GM23338 (cell line): ENCODE measurements around the gene LGR5. TPM values are rescaled to one million over a fixed set of nuclear protein-coding genes. Genes with fewer than 3 reads are reported as not detected.

ENCODE experiments used
- ATAC-seq: fragments of 200-7000 bp; cut with Tn5 transposase; 3 replicates; pipeline ENCODE4 v1.9.1; 2020
- DNase-seq: peaks from one replicate; pipeline ENCODE4 v3.0.0-alpha.2; 2015; ENCODE audit warnings: low spot score
- H2AFZ ChIP-seq: fragments of 200-600 bp; sonication (generic); 2 replicates; pipeline ENCODE4 v1.8.0; 2016; ENCODE audit warnings: antibody characterized with exemption, mild to moderate bottlenecking, moderate library complexity
- H3F3A ChIP-seq: fragments of 200-600 bp; sonication (generic); replicated peaks from 2 replicates; pipeline ENCODE4 v1.8.0; 2017; ENCODE audit warnings: antibody characterized with exemption, mixed run types, low read depth
- H3K27ac ChIP-seq: fragments of 200-600 bp; sonication (generic); 2 replicates; pipeline ENCODE4 v1.6.1; 2016; ENCODE audit warnings: low read depth
- H3K27me3 ChIP-seq: fragments of 200-600 bp; sonication (generic); 2 replicates; pipeline ENCODE4 v1.8.0; 2016; ENCODE audit warnings: mild to moderate bottlenecking, mixed run types, moderate library complexity; ENCODE audit not compliant: insufficient read depth
- H3K36me3 ChIP-seq: fragments of 200-600 bp; sonication (generic); 2 replicates; pipeline ENCODE4 v1.8.0; 2016; ENCODE audit warnings: mild to moderate bottlenecking; ENCODE audit not compliant: insufficient read depth
- H3K4me1 ChIP-seq: fragments of 200-600 bp; sonication (generic); 2 replicates; pipeline ENCODE4 v1.8.0; 2016; ENCODE audit warnings: mild to moderate bottlenecking, moderate library complexity; ENCODE audit not compliant: insufficient read depth
- H3K4me2 ChIP-seq: fragments of 200-600 bp; sonication (generic); 2 replicates; pipeline ENCODE4 v1.7.1; 2017; ENCODE audit warnings: mixed run types
- H3K4me3 ChIP-seq: fragments of 200-600 bp; sonication (generic); 2 replicates; pipeline ENCODE4 v1.6.1; 2016; ENCODE audit warnings: mixed run types
- H3K79me2 ChIP-seq: fragments of 200-600 bp; sonication (generic); replicated peaks from 2 replicates; pipeline ENCODE4 v1.8.0; 2017; ENCODE audit warnings: mild to moderate bottlenecking; ENCODE audit not compliant: insufficient read depth
- H3K9me2 ChIP-seq: fragments of 200-600 bp; sonication (generic); 2 replicates; pipeline ENCODE4 v1.8.0; 2017; ENCODE audit not compliant: insufficient read depth
- H4K20me1 ChIP-seq: fragments of 200-600 bp; sonication (generic); replicated peaks from 2 replicates; pipeline ENCODE4 v1.8.0; 2017; ENCODE audit warnings: mild to moderate bottlenecking; ENCODE audit not compliant: insufficient read depth
- H3K27ac Mint-ChIP-seq: 2 replicates; pipeline ENCODE4 v1.8.0; 2020; ENCODE audit warnings: inconsistent platforms, mild to moderate bottlenecking, moderate library complexity, mixed read lengths
- H3K27me3 Mint-ChIP-seq: 3 replicates; pipeline ENCODE4 v1.8.0; 2022; ENCODE audit warnings: low read depth, mild to moderate bottlenecking, moderate library complexity, mixed read lengths, inconsistent platforms; ENCODE audit not compliant: insufficient read depth, poor library complexity
- H3K36me3 Mint-ChIP-seq: 3 replicates; pipeline ENCODE4 v1.8.0; 2021; ENCODE audit warnings: low read depth, mild to moderate bottlenecking, inconsistent platforms, moderate library complexity, mixed read lengths
- H3K4me1 Mint-ChIP-seq: 3 replicates; pipeline ENCODE4 v1.8.0; 2020; ENCODE audit warnings: mild to moderate bottlenecking, inconsistent platforms, mixed read lengths
- H3K4me3 Mint-ChIP-seq: 3 replicates; pipeline ENCODE4 v1.8.0; 2021; ENCODE audit warnings: moderate library complexity, mild to moderate bottlenecking, inconsistent platforms, mixed read lengths
- H3K9me3 Mint-ChIP-seq: 3 replicates; pipeline ENCODE4 v1.8.0; 2020; ENCODE audit warnings: moderate library complexity, mild to moderate bottlenecking, inconsistent platforms, mixed read lengths
- CREB1 ChIP-seq: fragments of 250-450 bp; sonication (Bioruptor Pico); IDR thresholded peaks from 2 replicates; pipeline ENCODE4 v1.5.0; 2020; ENCODE audit warnings: low read depth, mild to moderate bottlenecking, moderate library complexity
- EZH2 ChIP-seq: fragments of 200-600 bp; sonication (generic); IDR thresholded peaks from one replicate; pipeline ENCODE4 v1.8.0; 2017; ENCODE audit warnings: antibody characterized with exemption, mild to moderate bottlenecking, low read depth; ENCODE audit not compliant: unreplicated experiment
- EZH2phosphoT487 ChIP-seq: fragments of 200-600 bp; sonication (generic); IDR thresholded peaks from one replicate; pipeline ENCODE4 v1.8.1; 2018; ENCODE audit warnings: antibody characterized with exemption; ENCODE audit not compliant: unreplicated experiment
- JUNB ChIP-seq: IDR thresholded peaks from one replicate; pipeline ENCODE4 v1.6.1; 2016; ENCODE audit warnings: antibody characterized with exemption; ENCODE audit not compliant: unreplicated experiment
- NANOG ChIP-seq: IDR thresholded peaks from 2 replicates; pipeline ENCODE4 v1.6.1; 2016; ENCODE audit warnings: antibody characterized with exemption, borderline replicate concordance
- POLR2AphosphoS5 ChIP-seq: IDR thresholded peaks from 2 replicates; pipeline ENCODE4 v1.6.1; 2016; ENCODE audit warnings: antibody characterized with exemption, low read depth
- STAT1 ChIP-seq: IDR thresholded peaks from one replicate; pipeline ENCODE4 v1.6.1; 2016; ENCODE audit warnings: antibody characterized with exemption; ENCODE audit not compliant: unreplicated experiment
- ZNF114 ChIP-seq: fragments of 250-450 bp; sonication (Bioruptor Pico); IDR thresholded peaks from 2 replicates; pipeline ENCODE4 v1.5.0; 2020; ENCODE audit warnings: mild to moderate bottlenecking, moderate library complexity
- ZNF331 ChIP-seq: fragments of 250-450 bp; sonication (Bioruptor Pico); IDR thresholded peaks from 2 replicates; pipeline ENCODE4 v1.5.0; 2020; ENCODE audit warnings: low read depth, mild to moderate bottlenecking, moderate library complexity
- polyA plus RNA-seq: library from polyadenylated mRNA; unstranded; fragments of >200 nt; fragmentation: Nextera tagmentation; extraction: Ambion mirVana; gene quantifications from 2 replicates; pipeline ENCODE4 v1.2.1, GENCODE V29; 2016
- total RNA-seq: library from RNA; depleted of rRNA; stranded (reverse); fragments of >200 nt; shearing (Covaris generic); gene quantifications from 2 replicates; pipeline ENCODE4 v1.2.3, GENCODE V29; 2014
- TF ChIP-seq, protein P1 (sequence below): IDR thresholded peaks from 2 replicates; pipeline ENCODE4 v1.6.1; 2016; ENCODE audit warnings: antibody characterized with exemption
- TF ChIP-seq, protein P2 (sequence below): fragments of 250-450 bp; sonication (Bioruptor Pico); IDR thresholded peaks from 2 replicates; pipeline ENCODE4 v1.5.0; 2020; ENCODE audit warnings: mild to moderate bottlenecking, moderate library complexity
- TF ChIP-seq, protein P3 (sequence below): IDR thresholded peaks from one replicate; pipeline ENCODE4 v1.6.1; 2018; ENCODE audit warnings: antibody characterized with exemption; ENCODE audit not compliant: unreplicated experiment
- TF ChIP-seq, protein P4 (sequence below), 2 experiments: fragments of 200-600 bp in 1 of 2; sonication (generic) in 1 of 2; conservative IDR thresholded peaks; 2 replicates each; pipeline versions ENCODE4 v1.5.1 to v1.6.1; 2016 to 2017; ENCODE audit warnings: antibody characterized with exemption in 2 of 2, low read depth in 2 of 2, mild to moderate bottlenecking in 2 of 2, moderate library complexity in 1 of 2

Gene LGR5
- total and polyA plus RNA-seq, 2 experiments from 2014 or later = 0.17 to 0.26 TPM

DNA sequence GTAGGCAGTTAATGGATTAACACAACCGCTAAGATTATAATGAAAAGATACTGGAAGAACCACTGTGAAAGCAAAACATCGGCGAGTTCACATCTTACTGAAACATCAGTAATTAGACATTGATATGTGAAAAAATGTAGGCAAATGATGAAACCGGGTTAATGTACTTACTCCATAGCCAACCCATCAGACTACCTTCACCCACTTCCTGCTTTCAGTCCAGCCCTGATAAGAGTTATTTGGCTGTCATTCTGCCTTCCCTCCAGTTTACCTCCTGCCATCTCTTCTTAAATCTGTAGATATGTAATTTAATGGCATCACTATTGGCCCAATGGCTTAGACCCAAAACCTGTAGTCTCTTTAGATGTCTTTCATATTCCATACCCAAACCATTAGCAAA lies 46.0 kb upstream of the LGR5 start:
- H2AFZ ChIP-seq = no peak overlapping the region
- no peaks in the 10 kb centered on the region for H3K36me3 ChIP-seq
- H3K27ac ChIP-seq = no peak overlapping the region
- peaks cover 2% of the 10 kb centered on the region; the same call in 2 of the 3 replicates for H3K4me1 Mint-ChIP-seq
- H3K4me2 ChIP-seq = no peak overlapping the region
- H3K4me3 ChIP-seq = no peak overlapping the region
- ATAC-seq (no peak), DNase-seq (no peak)
- peaks cover 4% of the 10 kb centered on the region; the same call in 2 of the 3 replicates for H3K36me3 Mint-ChIP-seq
- H3K9me2 ChIP-seq = 0 out of 2 replicates have a peak, but pooled peaks cover 2% of the 10 kb centered on the region
- no peaks in the 10 kb centered on the region for H3F3A ChIP-seq
- no peaks in the 10 kb centered on the region for H4K20me1 ChIP-seq
- TF ChIP-seq, protein P1, sequence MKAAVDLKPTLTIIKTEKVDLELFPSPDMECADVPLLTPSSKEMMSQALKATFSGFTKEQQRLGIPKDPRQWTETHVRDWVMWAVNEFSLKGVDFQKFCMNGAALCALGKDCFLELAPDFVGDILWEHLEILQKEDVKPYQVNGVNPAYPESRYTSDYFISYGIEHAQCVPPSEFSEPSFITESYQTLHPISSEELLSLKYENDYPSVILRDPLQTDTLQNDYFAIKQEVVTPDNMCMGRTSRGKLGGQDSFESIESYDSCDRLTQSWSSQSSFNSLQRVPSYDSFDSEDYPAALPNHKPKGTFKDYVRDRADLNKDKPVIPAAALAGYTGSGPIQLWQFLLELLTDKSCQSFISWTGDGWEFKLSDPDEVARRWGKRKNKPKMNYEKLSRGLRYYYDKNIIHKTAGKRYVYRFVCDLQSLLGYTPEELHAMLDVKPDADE = no peak
- TF ChIP-seq, protein P2, sequence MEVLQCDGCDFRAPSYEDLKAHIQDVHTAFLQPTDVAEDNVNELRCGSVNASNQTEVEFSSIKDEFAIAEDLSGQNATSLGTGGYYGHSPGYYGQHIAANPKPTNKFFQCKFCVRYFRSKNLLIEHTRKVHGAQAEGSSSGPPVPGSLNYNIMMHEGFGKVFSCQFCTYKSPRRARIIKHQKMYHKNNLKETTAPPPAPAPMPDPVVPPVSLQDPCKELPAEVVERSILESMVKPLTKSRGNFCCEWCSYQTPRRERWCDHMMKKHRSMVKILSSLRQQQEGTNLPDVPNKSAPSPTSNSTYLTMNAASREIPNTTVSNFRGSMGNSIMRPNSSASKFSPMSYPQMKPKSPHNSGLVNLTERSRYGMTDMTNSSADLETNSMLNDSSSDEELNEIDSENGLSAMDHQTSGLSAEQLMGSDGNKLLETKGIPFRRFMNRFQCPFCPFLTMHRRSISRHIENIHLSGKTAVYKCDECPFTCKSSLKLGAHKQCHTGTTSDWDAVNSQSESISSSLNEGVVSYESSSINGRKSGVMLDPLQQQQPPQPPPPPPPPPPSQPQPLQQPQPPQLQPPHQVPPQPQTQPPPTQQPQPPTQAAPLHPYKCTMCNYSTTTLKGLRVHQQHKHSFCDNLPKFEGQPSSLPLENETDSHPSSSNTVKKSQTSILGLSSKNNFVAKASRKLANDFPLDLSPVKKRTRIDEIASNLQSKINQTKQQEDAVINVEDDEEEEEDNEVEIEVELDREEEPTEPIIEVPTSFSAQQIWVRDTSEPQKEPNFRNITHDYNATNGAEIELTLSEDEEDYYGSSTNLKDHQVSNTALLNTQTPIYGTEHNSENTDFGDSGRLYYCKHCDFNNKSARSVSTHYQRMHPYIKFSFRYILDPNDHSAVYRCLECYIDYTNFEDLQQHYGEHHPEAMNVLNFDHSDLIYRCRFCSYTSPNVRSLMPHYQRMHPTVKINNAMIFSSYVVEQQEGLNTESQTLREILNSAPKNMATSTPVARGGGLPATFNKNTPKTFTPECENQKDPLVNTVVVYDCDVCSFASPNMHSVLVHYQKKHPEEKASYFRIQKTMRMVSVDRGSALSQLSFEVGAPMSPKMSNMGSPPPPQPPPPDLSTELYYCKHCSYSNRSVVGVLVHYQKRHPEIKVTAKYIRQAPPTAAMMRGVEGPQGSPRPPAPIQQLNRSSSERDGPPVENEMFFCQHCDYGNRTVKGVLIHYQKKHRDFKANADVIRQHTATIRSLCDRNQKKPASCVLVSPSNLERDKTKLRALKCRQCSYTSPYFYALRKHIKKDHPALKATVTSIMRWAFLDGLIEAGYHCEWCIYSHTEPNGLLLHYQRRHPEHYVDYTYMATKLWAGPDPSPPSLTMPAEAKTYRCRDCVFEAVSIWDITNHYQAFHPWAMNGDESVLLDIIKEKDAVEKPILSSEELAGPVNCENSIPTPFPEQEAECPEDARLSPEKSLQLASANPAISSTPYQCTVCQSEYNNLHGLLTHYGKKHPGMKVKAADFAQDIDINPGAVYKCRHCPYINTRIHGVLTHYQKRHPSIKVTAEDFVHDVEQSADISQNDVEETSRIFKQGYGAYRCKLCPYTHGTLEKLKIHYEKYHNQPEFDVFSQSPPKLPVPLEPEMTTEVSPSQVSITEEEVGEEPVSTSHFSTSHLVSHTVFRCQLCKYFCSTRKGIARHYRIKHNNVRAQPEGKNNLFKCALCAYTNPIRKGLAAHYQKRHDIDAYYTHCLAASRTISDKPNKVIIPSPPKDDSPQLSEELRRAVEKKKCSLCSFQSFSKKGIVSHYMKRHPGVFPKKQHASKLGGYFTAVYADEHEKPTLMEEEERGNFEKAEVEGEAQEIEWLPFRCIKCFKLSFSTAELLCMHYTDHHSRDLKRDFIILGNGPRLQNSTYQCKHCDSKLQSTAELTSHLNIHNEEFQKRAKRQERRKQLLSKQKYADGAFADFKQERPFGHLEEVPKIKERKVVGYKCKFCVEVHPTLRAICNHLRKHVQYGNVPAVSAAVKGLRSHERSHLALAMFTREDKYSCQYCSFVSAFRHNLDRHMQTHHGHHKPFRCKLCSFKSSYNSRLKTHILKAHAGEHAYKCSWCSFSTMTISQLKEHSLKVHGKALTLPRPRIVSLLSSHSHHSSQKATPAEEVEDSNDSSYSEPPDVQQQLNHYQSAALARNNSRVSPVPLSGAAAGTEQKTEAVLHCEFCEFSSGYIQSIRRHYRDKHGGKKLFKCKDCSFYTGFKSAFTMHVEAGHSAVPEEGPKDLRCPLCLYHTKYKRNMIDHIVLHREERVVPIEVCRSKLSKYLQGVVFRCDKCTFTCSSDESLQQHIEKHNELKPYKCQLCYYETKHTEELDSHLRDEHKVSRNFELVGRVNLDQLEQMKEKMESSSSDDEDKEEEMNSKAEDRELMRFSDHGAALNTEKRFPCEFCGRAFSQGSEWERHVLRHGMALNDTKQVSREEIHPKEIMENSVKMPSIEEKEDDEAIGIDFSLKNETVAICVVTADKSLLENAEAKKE (CRISPR knock-in tag) = no peak
- TF ChIP-seq NANOG = no peak
- TF ChIP-seq, protein P3, sequence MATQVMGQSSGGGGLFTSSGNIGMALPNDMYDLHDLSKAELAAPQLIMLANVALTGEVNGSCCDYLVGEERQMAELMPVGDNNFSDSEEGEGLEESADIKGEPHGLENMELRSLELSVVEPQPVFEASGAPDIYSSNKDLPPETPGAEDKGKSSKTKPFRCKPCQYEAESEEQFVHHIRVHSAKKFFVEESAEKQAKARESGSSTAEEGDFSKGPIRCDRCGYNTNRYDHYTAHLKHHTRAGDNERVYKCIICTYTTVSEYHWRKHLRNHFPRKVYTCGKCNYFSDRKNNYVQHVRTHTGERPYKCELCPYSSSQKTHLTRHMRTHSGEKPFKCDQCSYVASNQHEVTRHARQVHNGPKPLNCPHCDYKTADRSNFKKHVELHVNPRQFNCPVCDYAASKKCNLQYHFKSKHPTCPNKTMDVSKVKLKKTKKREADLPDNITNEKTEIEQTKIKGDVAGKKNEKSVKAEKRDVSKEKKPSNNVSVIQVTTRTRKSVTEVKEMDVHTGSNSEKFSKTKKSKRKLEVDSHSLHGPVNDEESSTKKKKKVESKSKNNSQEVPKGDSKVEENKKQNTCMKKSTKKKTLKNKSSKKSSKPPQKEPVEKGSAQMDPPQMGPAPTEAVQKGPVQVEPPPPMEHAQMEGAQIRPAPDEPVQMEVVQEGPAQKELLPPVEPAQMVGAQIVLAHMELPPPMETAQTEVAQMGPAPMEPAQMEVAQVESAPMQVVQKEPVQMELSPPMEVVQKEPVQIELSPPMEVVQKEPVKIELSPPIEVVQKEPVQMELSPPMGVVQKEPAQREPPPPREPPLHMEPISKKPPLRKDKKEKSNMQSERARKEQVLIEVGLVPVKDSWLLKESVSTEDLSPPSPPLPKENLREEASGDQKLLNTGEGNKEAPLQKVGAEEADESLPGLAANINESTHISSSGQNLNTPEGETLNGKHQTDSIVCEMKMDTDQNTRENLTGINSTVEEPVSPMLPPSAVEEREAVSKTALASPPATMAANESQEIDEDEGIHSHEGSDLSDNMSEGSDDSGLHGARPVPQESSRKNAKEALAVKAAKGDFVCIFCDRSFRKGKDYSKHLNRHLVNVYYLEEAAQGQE = no peak
- no peak for TF ChIP-seq CREB1 (CRISPR knock-in tag)
- TF ChIP-seq POLR2AphosphoS5 = no peak
- TF ChIP-seq ZNF331 (CRISPR knock-in tag) = no peak
- no peak for TF ChIP-seq EZH2phosphoT487
- TF ChIP-seq ZNF114 = no peak
- TF ChIP-seq, protein P4, sequence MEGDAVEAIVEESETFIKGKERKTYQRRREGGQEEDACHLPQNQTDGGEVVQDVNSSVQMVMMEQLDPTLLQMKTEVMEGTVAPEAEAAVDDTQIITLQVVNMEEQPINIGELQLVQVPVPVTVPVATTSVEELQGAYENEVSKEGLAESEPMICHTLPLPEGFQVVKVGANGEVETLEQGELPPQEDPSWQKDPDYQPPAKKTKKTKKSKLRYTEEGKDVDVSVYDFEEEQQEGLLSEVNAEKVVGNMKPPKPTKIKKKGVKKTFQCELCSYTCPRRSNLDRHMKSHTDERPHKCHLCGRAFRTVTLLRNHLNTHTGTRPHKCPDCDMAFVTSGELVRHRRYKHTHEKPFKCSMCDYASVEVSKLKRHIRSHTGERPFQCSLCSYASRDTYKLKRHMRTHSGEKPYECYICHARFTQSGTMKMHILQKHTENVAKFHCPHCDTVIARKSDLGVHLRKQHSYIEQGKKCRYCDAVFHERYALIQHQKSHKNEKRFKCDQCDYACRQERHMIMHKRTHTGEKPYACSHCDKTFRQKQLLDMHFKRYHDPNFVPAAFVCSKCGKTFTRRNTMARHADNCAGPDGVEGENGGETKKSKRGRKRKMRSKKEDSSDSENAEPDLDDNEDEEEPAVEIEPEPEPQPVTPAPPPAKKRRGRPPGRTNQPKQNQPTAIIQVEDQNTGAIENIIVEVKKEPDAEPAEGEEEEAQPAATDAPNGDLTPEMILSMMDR (conservative IDR thresholded peaks at IDR 0.05; ENCODE audit: low read depth in 2 of 2) = no peak
- no peak for TF ChIP-seq JUNB
- TF ChIP-seq STAT1 = no peak
- TF ChIP-seq EZH2 = no peak
- H3K27me3 Mint-ChIP-seq = no peaks in the 10 kb centered on the region
- no peak overlapping the region for H3K27ac Mint-ChIP-seq
- H3K79me2 ChIP-seq = no peaks in the 10 kb centered on the region
- H3K9me3 Mint-ChIP-seq = peaks cover 7% of the 10 kb centered on the region
- H3K27me3 ChIP-seq = no peaks in the 10 kb centered on the region
- no peak overlapping the region for H3K4me3 Mint-ChIP-seq
- H3K4me1 ChIP-seq = peaks cover 3% of the 10 kb centered on the region; the same call in 1 of the 2 replicates
